PC-3 (cell line): ENCODE data around the gene ZNF678. TPM values are rescaled to one million over a fixed set of nuclear protein-coding genes. Genes with fewer than 3 reads are reported as not detected.

Experiments used
- ATAC-seq: fragments of 200-7000 bp; cut with Tn5 transposase; 2 replicates; pipeline ENCODE4 v1.9.1; 2020; ENCODE audit warnings: mild to moderate bottlenecking, moderate library complexity
- BruUV-seq: library from RNA; stranded (reverse); fragments of 400-500 nt; replicated peaks from 2 replicates; lab custom pipeline; 2021; lab: Mats Ljungman, UMichigan
- CTCF ChIA-PET: fragments of 300-600 bp; sonication (Branson Sonifier 250); formaldehyde crosslinking; loops from one replicate; lab custom pipeline; 2022; ENCODE audit warnings: antibody characterized with exemption; lab: Charles Lee
- POLR2A ChIA-PET: fragments of 300-600 bp; sonication (Branson Sonifier 250); formaldehyde crosslinking; loops from one replicate; lab custom pipeline; 2022; ENCODE audit warnings: antibody characterized with exemption; ENCODE audit not compliant: unreplicated experiment; lab: Charles Lee
- DNase-seq: peaks from one replicate; pipeline ENCODE4 v3.0.0-alpha.2; 2015
- H2AFZ ChIP-seq: fragments of 300-600 bp; sonication (generic); 2 replicates; pipeline ENCODE4 v1.6.0; 2016; ENCODE audit warnings: antibody characterized with exemption, low read length
- H3F3A ChIP-seq: fragments of 300-600 bp; sonication (generic); one replicate; pipeline ENCODE4 v1.6.0; 2017; ENCODE audit warnings: antibody characterized with exemption, low read length, control low read depth, mild to moderate bottlenecking; ENCODE audit not compliant: unreplicated experiment
- H3K27ac ChIP-seq: fragments of 300-600 bp; sonication (generic); 2 replicates; pipeline ENCODE4 v1.5.1; 2016; ENCODE audit warnings: mild to moderate bottlenecking, low read length
- H3K27me3 ChIP-seq: fragments of 300-600 bp; sonication (generic); 2 replicates; pipeline ENCODE4 v1.6.1; 2016; ENCODE audit warnings: low read length, mixed read lengths
- H3K36me3 ChIP-seq: fragments of 300-600 bp; sonication (generic); 2 replicates; pipeline ENCODE4 v1.6.1; 2016; ENCODE audit warnings: low read depth, mixed run types, low read length, mixed read lengths
- H3K4me1 ChIP-seq: fragments of 300-600 bp; sonication (generic); 2 replicates; pipeline ENCODE4 v1.5.1; 2016; ENCODE audit warnings: low read length; ENCODE audit not compliant: insufficient read depth
- H3K4me2 ChIP-seq: fragments of 300-600 bp; sonication (generic); 2 replicates; pipeline ENCODE4 v1.6.0; 2016; ENCODE audit warnings: low read length
- H3K4me3 ChIP-seq: fragments of 300-600 bp; sonication (generic); 2 replicates; pipeline ENCODE4 v1.5.1; 2016; ENCODE audit warnings: mild to moderate bottlenecking, low read length, mixed read lengths
- H3K79me2 ChIP-seq: fragments of 300-600 bp; sonication (generic); 2 replicates; pipeline ENCODE4 v1.6.1; 2017; ENCODE audit warnings: low read length, mixed read lengths
- H3K9ac ChIP-seq: fragments of 300-600 bp; sonication (generic); 2 replicates; pipeline ENCODE4 v1.6.0; 2016; ENCODE audit warnings: mild to moderate bottlenecking, low read length
- H3K9me2 ChIP-seq: fragments of 300-600 bp; sonication (generic); replicated peaks from 2 replicates; pipeline ENCODE4 v1.6.1; 2016; ENCODE audit warnings: mixed run types, low read length, mixed read lengths
- H3K9me3 ChIP-seq: fragments of 300-600 bp; sonication (generic); 2 replicates; pipeline ENCODE4 v1.6.1; 2016; ENCODE audit warnings: low read length, mixed read lengths
- H4K20me1 ChIP-seq: fragments of 300-600 bp; sonication (generic); 2 replicates; pipeline ENCODE4 v1.6.1; 2016; ENCODE audit warnings: low read length, mixed read lengths
- EZH2 ChIP-seq: fragments of 300-600 bp; sonication (generic); IDR thresholded peaks from one replicate; pipeline ENCODE4 v1.6.1; 2017; ENCODE audit warnings: antibody characterized with exemption, mild to moderate bottlenecking, low read length; ENCODE audit not compliant: unreplicated experiment
- EZH2phosphoT487 ChIP-seq: fragments of 300-600 bp; sonication (generic); IDR thresholded peaks from 2 replicates; pipeline ENCODE4 v1.6.1; 2018; ENCODE audit warnings: mild to moderate bottlenecking, antibody characterized with exemption, low read length, borderline replicate concordance
- intact Hi-C: fragments of 100-400 bp; cut with micrococcal nuclease; formaldehyde crosslinking; loops from 2 replicates; pipeline ENCODE4 v1.9.0; 2023
- total RNA-seq: library from RNA; depleted of rRNA; stranded (reverse); fragments of >200 nt; gene quantifications from 2 replicates; pipeline ENCODE4 v1.2.3, GENCODE V29; 2014
- TF ChIP-seq, protein P1 (sequence below): fragments of 300-600 bp; sonication (generic); conservative IDR thresholded peaks from 2 replicates; pipeline ENCODE4 v1.5.1; 2017; ENCODE audit warnings: antibody characterized with exemption, low read depth, mild to moderate bottlenecking, low read length

ZNF678 gene
- total RNA-seq, 1 experiment from 2014 or later: 22.6 TPM

DNA sequence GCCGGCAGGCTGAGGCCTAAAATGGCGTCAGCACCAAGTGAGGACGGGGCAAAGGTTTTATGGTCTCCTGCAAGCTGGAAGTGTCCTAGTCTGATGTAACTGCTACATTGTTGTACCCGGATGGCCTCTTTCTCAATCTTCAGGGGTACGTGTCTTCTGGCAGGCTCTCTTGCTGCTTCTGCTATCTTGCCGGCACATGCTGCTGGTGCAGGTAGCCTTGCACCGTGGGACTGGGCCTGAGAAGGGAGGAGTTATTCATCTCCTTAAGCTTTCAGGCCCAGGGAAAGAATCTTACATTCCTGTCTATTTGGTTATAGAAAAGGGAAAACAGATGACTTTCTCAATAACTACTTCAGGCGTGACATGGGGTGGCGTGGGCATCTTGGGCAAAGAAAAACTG is 72.2 kb downstream of the ZNF678 start:
- no peak for ATAC-seq
- no peak for DNase-seq
- Histone ChIP-seq H4K20me1 (no peaks in the 10 kb centered on the region), H3K27me3 (no peaks in the 10 kb centered on the region), H3K79me2 (no peaks in the 10 kb centered on the region), H3K36me3 (peaks cover 99% of the 10 kb centered on the region), H3K4me1 (no peaks in the 10 kb centered on the region), H3K27ac (no peak overlapping the region), H3K4me2 (no peak overlapping the region), H3K4me3 (no peak overlapping the region), H3F3A (no peaks in the 10 kb centered on the region), H3K9me2 (no peaks in the 10 kb centered on the region), H2AFZ (no peak overlapping the region), H3K9me3 (peaks cover 85% of the 10 kb centered on the region), H3K9ac (no peak overlapping the region)
- TF ChIP-seq EZH2phosphoT487 (no peak), EZH2 (no peak)
- TF ChIP-seq, protein P1, sequence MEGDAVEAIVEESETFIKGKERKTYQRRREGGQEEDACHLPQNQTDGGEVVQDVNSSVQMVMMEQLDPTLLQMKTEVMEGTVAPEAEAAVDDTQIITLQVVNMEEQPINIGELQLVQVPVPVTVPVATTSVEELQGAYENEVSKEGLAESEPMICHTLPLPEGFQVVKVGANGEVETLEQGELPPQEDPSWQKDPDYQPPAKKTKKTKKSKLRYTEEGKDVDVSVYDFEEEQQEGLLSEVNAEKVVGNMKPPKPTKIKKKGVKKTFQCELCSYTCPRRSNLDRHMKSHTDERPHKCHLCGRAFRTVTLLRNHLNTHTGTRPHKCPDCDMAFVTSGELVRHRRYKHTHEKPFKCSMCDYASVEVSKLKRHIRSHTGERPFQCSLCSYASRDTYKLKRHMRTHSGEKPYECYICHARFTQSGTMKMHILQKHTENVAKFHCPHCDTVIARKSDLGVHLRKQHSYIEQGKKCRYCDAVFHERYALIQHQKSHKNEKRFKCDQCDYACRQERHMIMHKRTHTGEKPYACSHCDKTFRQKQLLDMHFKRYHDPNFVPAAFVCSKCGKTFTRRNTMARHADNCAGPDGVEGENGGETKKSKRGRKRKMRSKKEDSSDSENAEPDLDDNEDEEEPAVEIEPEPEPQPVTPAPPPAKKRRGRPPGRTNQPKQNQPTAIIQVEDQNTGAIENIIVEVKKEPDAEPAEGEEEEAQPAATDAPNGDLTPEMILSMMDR: no peak
- POLR2A ChIA-PET: no interaction called here
- intact Hi-C loops: no loop called here
- CTCF ChIA-PET: no interaction called here
- no TSS peak for BruUV-seq

DNA sequence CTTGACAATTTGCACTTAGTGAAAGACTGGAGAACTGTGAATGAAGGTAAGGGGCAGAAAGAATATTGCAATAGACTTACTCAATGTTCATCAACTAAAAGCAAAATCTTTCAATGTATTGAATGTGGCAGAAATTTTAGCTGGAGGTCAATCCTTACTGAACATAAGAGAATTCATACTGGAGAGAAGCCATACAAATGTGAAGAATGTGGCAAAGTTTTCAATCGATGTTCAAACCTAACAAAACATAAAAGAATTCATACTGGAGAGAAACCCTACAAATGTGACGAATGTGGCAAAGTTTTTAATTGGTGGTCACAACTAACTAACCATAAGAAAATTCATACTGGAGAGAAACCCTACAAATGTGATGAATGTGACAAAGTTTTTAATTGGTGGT is 91.1 kb downstream of the ZNF678 start:
- no peak overlapping the region for H2AFZ ChIP-seq
- no peaks in the 10 kb centered on the region for H3K9me2 ChIP-seq
- H3K79me2 ChIP-seq: no peaks in the 10 kb centered on the region
- H3K9ac ChIP-seq: no peak overlapping the region
- DNase-seq: peak; percentile 19
- CTCF ChIA-PET: no interaction called here
- H4K20me1 ChIP-seq: no peaks in the 10 kb centered on the region
- no peak for ATAC-seq
- no peaks in the 10 kb centered on the region for H3F3A ChIP-seq
- peaks cover 95% of the 10 kb centered on the region for H3K36me3 ChIP-seq
- POLR2A ChIA-PET: no interaction called here
- TSS peak; percentile 5 for BruUV-seq
- no peaks in the 10 kb centered on the region for H3K4me1 ChIP-seq
- H3K4me3 ChIP-seq: no peak overlapping the region; the same call in 1 of the 2 replicates
- H3K9me3 ChIP-seq: peaks cover 94% of the 10 kb centered on the region
- H3K27ac ChIP-seq: no peak overlapping the region
- TF ChIP-seq EZH2 (no peak), EZH2phosphoT487 (no peak)
- TF ChIP-seq, protein P1: no peak
- H3K4me2 ChIP-seq: no peak overlapping the region
- intact Hi-C loops: loop anchor here (10.0 kb wide), 1 partner anchor 50 kb away; no protein-coding TSS in a partner anchor
- no peaks in the 10 kb centered on the region for H3K27me3 ChIP-seq

DNA sequence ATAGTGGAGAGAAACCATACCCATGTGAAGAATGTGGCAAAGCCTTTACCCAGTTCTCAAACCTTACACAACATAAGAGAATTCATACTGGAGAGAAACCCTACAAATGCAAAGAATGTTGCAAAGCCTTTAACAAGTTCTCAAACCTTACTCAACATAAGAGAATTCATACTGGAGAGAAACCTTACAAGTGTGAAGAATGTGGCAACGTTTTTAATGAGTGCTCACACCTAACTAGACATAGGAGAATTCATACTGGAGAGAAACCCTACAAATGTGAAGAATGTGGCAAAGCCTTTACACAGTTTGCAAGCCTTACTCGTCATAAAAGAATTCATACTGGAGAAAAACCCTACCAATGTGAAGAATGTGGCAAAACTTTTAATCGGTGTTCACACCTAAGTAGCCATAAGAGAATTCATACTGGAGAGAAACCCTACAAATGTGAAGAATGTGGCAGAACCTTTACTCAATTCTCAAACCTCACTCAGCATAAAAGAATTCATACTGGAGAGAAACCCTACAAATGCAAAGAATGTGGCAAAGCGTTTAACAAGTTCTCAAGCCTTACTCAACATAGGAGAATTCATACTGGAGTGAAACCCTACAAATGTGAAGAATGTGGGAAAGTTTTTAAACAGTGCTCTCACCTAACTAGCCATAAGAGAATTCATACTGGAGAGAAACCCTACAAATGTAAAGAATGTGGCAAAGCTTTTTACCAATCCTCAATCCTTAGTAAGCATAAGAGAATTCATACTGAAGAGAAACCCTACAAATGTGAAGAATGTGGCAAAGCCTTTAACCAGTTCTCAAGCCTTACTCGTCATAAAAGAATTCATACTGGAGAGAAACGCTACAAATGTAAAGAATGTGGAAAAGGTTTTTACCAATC is 91.7 kb downstream of the ZNF678 start:
- peaks cover 95% of the 10 kb centered on the region for H3K36me3 ChIP-seq
- no peaks in the 10 kb centered on the region for H3F3A ChIP-seq
- H3K4me2 ChIP-seq: no peak overlapping the region
- peaks cover 94% of the 10 kb centered on the region for H3K9me3 ChIP-seq
- TF ChIP-seq, protein P1: no peak
- no peak for TF ChIP-seq EZH2
- no peak for TF ChIP-seq EZH2phosphoT487
- no peaks in the 10 kb centered on the region for H3K4me1 ChIP-seq
- peak; percentile 9 for DNase-seq
- no peaks in the 10 kb centered on the region for H4K20me1 ChIP-seq
- H3K79me2 ChIP-seq: no peaks in the 10 kb centered on the region
- no peak overlapping the region for H3K27ac ChIP-seq
- peak overlapping the region; percentile 5; the same call in 1 of the 2 replicates for H3K4me3 ChIP-seq
- no peak for ATAC-seq
- intact Hi-C loops: loop anchor here (10.0 kb wide), 1 partner anchor 50 kb away; no protein-coding TSS in a partner anchor
- BruUV-seq: no TSS peak
- no peaks in the 10 kb centered on the region for H3K9me2 ChIP-seq
- POLR2A ChIA-PET: no interaction called here
- no peak overlapping the region for H2AFZ ChIP-seq
- no peaks in the 10 kb centered on the region for H3K27me3 ChIP-seq
- no peak overlapping the region for H3K9ac ChIP-seq
- CTCF ChIA-PET: no interaction called here
